Measurements from ENCODE around the gene LIG4. TPM values are rescaled to one million over a fixed set of nuclear protein-coding genes. Genes with fewer than 3 reads are reported as not detected.

The LIG4 gene
- total RNA-seq, 1 experiment from 2014 or later, result 9.6 TPM

GRCh38 chr13:108214441-108215271 is 680 bp downstream of the LIG4 start:
- Mint-ChIP-seq H3K4me3 (ENCODE audit: unreplicated experiment) (peak overlapping the region; percentile 73), H3K9me3 (ENCODE audit: unreplicated experiment) (no peaks in the 10 kb centered on the region), H3K4me1 (ENCODE audit: low read depth, unreplicated experiment) (peaks cover 7% of the 10 kb centered on the region), H3K27ac (ENCODE audit: unreplicated experiment) (peak overlapping the region; percentile 16), H3K36me3 (ENCODE audit: insufficient read depth, unreplicated experiment) (peaks cover 13% of the 10 kb centered on the region), H3K27me3 (ENCODE audit: insufficient read depth, unreplicated experiment) (no peaks in the 10 kb centered on the region)
- no TSS peak for BruUV-seq (replicated peaks)
- TF ChIP-seq, protein P1, sequence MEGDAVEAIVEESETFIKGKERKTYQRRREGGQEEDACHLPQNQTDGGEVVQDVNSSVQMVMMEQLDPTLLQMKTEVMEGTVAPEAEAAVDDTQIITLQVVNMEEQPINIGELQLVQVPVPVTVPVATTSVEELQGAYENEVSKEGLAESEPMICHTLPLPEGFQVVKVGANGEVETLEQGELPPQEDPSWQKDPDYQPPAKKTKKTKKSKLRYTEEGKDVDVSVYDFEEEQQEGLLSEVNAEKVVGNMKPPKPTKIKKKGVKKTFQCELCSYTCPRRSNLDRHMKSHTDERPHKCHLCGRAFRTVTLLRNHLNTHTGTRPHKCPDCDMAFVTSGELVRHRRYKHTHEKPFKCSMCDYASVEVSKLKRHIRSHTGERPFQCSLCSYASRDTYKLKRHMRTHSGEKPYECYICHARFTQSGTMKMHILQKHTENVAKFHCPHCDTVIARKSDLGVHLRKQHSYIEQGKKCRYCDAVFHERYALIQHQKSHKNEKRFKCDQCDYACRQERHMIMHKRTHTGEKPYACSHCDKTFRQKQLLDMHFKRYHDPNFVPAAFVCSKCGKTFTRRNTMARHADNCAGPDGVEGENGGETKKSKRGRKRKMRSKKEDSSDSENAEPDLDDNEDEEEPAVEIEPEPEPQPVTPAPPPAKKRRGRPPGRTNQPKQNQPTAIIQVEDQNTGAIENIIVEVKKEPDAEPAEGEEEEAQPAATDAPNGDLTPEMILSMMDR (IDR thresholded peaks at IDR 0.05; ENCODE audit: insufficient read depth in 1 of 2, low read depth in 1 of 2, low read length in 1 of 2, severe bottlenecking in 1 of 2, unreplicated experiment in 1 of 2), result no peak
- POLR2A ChIA-PET, result no interaction called here
- CTCF ChIA-PET, result no interaction called here
- Histone ChIP-seq H3K27me3 (replicated peaks; ENCODE audit: control insufficient read depth, insufficient read depth, low read length) (no peaks in the 10 kb centered on the region), H3K4me1 (peaks cover 13% of the 10 kb centered on the region), H3K4me3 (ENCODE audit: low read depth, low read length) (peak overlapping the region; percentile 71), H3K9me3 (no peaks in the 10 kb centered on the region), H3K36me3 (ENCODE audit: control insufficient read depth, insufficient read depth, low read length) (no peaks in the 10 kb centered on the region)
- DNase-seq, result no peak
- intact Hi-C loops (cut with micrococcal nuclease; ENCODE audit: unreplicated experiment), result loop anchor here (1.0 kb wide), 1 partner anchor 38 kb away; no protein-coding TSS in a partner anchor

DNA sequence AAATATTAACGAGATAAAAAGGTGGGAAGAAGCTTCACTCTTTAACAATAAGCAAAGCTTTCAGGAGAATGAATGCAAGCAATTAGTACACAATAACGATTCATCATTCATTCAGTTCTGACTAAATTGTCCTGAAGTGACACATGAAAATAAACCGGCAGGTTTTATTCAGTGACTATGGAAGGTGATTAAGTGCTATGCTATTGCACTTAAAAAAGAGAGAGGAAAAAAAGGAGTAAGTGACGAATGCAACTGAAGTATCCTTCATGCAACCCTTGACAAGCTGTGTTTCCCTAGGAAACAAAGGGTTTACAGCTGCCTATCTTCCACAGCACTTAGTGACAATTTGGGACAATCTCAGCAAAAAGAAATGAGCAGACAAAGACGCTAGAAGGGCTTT is 1.4 kb downstream of the LIG4 start:
- Histone ChIP-seq H3K4me3 (ENCODE audit: low read depth, low read length) (no peak overlapping the region), H3K27me3 (replicated peaks; ENCODE audit: control insufficient read depth, insufficient read depth, low read length) (no peaks in the 10 kb centered on the region), H3K36me3 (ENCODE audit: control insufficient read depth, insufficient read depth, low read length) (no peaks in the 10 kb centered on the region), H3K4me1 (0 out of 2 replicates have a peak, but pooled peaks cover 8% of the 10 kb centered on the region), H3K9me3 (no peaks in the 10 kb centered on the region)
- peak overlapping the region; percentile 73 for H3K4me3 Mint-ChIP-seq (ENCODE audit: unreplicated experiment)
- ChIA-PET POLR2A (no interaction called here), CTCF (no interaction called here)
- BruUV-seq (replicated peaks), result no TSS peak
- no peak for DNase-seq
- H3K36me3 Mint-ChIP-seq (ENCODE audit: insufficient read depth, unreplicated experiment), result peaks cover 20% of the 10 kb centered on the region
- no peaks in the 10 kb centered on the region for H3K9me3 Mint-ChIP-seq (ENCODE audit: unreplicated experiment)
- H3K27ac Mint-ChIP-seq (ENCODE audit: unreplicated experiment), result peak overlapping the region; percentile 16
- TF ChIP-seq, protein P1 (IDR thresholded peaks at IDR 0.05; ENCODE audit: insufficient read depth in 1 of 2, low read depth in 1 of 2, low read length in 1 of 2, severe bottlenecking in 1 of 2, unreplicated experiment in 1 of 2), result no peak
- H3K4me1 Mint-ChIP-seq (ENCODE audit: low read depth, unreplicated experiment), result peaks cover 7% of the 10 kb centered on the region
- no peaks in the 10 kb centered on the region for H3K27me3 Mint-ChIP-seq (ENCODE audit: insufficient read depth, unreplicated experiment)
- intact Hi-C loops (cut with micrococcal nuclease; ENCODE audit: unreplicated experiment), result loop anchor here (1.0 kb wide), 1 partner anchor 38 kb away; no protein-coding TSS in a partner anchor

DNA sequence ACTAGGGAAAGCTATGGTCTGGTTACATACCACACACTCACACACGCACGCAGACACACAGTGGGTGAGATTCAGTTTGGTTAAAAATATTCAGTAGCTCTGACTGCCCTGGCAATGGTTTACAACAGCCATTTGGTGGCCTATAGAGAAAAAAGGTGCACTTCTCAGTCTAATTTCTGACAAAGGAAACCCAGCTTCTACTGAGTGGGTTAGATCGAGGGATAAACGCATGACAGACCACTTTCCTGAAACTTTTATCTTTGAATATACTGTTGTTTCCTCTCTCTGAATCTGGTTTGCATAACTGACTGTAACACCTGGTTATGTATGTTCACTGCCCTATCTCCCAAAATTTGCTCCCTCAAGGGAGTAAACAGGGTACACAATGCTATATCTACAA is 2.5 kb downstream of the LIG4 start:
- Histone ChIP-seq H3K27me3 (replicated peaks; ENCODE audit: control insufficient read depth, insufficient read depth, low read length) (no peaks in the 10 kb centered on the region), H3K4me3 (ENCODE audit: low read depth, low read length) (no peak overlapping the region), H3K9me3 (no peaks in the 10 kb centered on the region), H3K4me1 (0 out of 2 replicates have a peak, but pooled peaks cover 8% of the 10 kb centered on the region), H3K36me3 (ENCODE audit: control insufficient read depth, insufficient read depth, low read length) (no peaks in the 10 kb centered on the region)
- H3K4me3 Mint-ChIP-seq (ENCODE audit: unreplicated experiment), result no peak overlapping the region
- H3K36me3 Mint-ChIP-seq (ENCODE audit: insufficient read depth, unreplicated experiment), result peaks cover 13% of the 10 kb centered on the region
- no peaks in the 10 kb centered on the region for H3K9me3 Mint-ChIP-seq (ENCODE audit: unreplicated experiment)
- intact Hi-C loops (cut with micrococcal nuclease; ENCODE audit: unreplicated experiment), result no loop called here
- H3K4me1 Mint-ChIP-seq (ENCODE audit: low read depth, unreplicated experiment), result peaks cover 7% of the 10 kb centered on the region
- CTCF ChIA-PET, result no interaction called here
- DNase-seq, result no peak
- BruUV-seq (replicated peaks), result no TSS peak
- H3K27ac Mint-ChIP-seq (ENCODE audit: unreplicated experiment), result no peak overlapping the region
- TF ChIP-seq, protein P1 (IDR thresholded peaks at IDR 0.05; ENCODE audit: insufficient read depth in 1 of 2, low read depth in 1 of 2, low read length in 1 of 2, severe bottlenecking in 1 of 2, unreplicated experiment in 1 of 2), result no peak
- POLR2A ChIA-PET, result no interaction called here
- H3K27me3 Mint-ChIP-seq (ENCODE audit: insufficient read depth, unreplicated experiment), result no peaks in the 10 kb centered on the region

Measured in Caco-2 (cell line).